ENCODE results near the gene CSMD2.

CSMD2 gene

DNA sequence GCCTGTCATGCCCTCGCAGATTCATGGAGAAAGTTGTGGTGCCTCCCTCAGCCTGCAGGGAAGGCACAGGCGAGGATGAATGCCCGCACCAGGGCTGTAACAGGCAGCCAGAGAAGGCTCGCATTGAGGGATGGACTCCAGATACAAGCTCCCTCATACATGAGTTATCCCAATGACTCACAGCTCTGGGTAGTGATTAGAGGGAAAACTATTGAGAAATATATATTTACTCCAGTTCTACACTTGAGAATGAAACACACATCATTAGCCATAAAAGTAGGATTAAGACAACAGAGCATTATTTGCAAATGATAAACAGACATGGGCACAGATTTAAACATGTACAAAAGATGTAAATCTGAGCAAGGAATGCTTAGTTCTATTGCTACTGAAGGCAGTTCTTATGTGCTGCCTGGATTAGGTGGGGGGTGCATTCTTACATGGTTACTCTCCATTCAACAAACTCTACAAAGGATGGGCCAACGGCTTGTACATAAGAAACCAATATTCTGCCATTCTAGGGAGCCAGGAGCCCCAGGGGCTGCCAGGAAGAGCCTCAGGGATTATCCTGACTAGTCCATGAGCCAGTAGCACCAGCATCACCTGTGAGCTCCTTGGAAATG is 97.9 kb downstream of the CSMD2 start:
- no peak overlapping the region for H3K4me3 ChIP-seq (ENCODE audit: low read depth, low read length)
- DNase-seq (ENCODE audit: low read depth): no peak
- TF ChIP-seq CTCF (IDR thresholded peaks at IDR 0.05; ENCODE audit: low read depth, low read length, missing control alignments): no peak

- DNase-seq (ENCODE audit: low read depth): no peak
- TF ChIP-seq CTCF (IDR thresholded peaks at IDR 0.05; ENCODE audit: low read depth, low read length, missing control alignments): no peak
- H3K4me3 ChIP-seq (ENCODE audit: low read depth, low read length): no peak overlapping the region
These were observed 98.9 kb downstream of the CSMD2 start for GRCh38 chr1:34066166-34066565.

- DNase-seq (ENCODE audit: low read depth): no peak
- TF ChIP-seq CTCF (IDR thresholded peaks at IDR 0.05; ENCODE audit: low read depth, low read length, missing control alignments): no peak
- no peak overlapping the region for H3K4me3 ChIP-seq (ENCODE audit: low read depth, low read length)
These were observed 99.5 kb downstream of the CSMD2 start for GRCh38 chr1:34065498-34065897.

- DNase-seq (ENCODE audit: low read depth): no peak
- no peak overlapping the region for H3K4me3 ChIP-seq (ENCODE audit: low read depth, low read length)
- no peak for TF ChIP-seq CTCF (IDR thresholded peaks at IDR 0.05; ENCODE audit: low read depth, low read length, missing control alignments)
These were observed 104.1 kb downstream of the CSMD2 start for GRCh38 chr1:34060901-34061415.

DNA sequence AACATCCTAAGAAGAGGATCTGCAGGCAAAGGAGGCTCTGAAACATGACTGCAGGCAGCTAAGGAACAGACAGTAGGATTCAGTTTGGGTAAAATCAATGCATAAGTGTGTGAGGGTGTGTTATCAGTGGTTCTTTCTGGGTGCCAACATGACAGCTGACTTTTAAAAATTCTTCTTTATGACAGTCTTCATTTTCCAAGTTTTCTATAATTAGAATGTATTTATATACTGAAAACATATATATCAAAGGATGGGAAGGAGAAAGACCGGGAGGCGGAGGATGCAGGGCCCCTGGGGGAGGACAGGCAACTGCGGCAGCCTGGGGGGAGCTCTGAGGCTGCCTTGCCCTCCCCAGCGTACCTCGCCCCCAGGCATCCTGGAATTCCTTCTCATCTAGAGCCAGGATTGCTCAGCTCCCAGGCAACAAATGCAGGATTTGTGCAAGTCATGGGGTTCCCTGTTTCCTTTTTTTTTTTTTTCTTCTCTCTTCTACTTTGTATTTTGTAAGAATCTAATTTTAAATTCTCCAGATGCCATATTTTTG is 104.8 kb downstream of the CSMD2 start:
- no peak for TF ChIP-seq CTCF (IDR thresholded peaks at IDR 0.05; ENCODE audit: low read depth, low read length, missing control alignments)
- DNase-seq (ENCODE audit: low read depth): no peak
- no peak overlapping the region for H3K4me3 ChIP-seq (ENCODE audit: low read depth, low read length)

GRCh38 chr1:34057347-34058130 is 107.5 kb downstream of the CSMD2 start:
- no peak for TF ChIP-seq CTCF (IDR thresholded peaks at IDR 0.05; ENCODE audit: low read depth, low read length, missing control alignments)
- no peak for DNase-seq (ENCODE audit: low read depth)
- H3K4me3 ChIP-seq (ENCODE audit: low read depth, low read length): no peak overlapping the region
